GM19099 (cell line): ENCODE measurements around the gene HINFP.

ENCODE experiments used
- POLR2A ChIP-seq: IDR thresholded peaks from 3 replicates; pipeline ENCODE4 v1.6.1; 2011; ENCODE audit warnings: low read depth; ENCODE audit not compliant: insufficient read length; ENCODE audit errors: extremely low read depth

Gene HINFP

GRCh38 chr11:119109843-119110242 is 11.5 kb upstream of the HINFP start:
- TF ChIP-seq POLR2A, result no peak

GRCh38 chr11:119110439-119110838 is 10.9 kb upstream of the HINFP start:
- no peak for TF ChIP-seq POLR2A

- no peak for TF ChIP-seq POLR2A
Measured at GRCh38 chr11:119111361-119111925, 9.9 kb upstream of the HINFP start.

DNA sequence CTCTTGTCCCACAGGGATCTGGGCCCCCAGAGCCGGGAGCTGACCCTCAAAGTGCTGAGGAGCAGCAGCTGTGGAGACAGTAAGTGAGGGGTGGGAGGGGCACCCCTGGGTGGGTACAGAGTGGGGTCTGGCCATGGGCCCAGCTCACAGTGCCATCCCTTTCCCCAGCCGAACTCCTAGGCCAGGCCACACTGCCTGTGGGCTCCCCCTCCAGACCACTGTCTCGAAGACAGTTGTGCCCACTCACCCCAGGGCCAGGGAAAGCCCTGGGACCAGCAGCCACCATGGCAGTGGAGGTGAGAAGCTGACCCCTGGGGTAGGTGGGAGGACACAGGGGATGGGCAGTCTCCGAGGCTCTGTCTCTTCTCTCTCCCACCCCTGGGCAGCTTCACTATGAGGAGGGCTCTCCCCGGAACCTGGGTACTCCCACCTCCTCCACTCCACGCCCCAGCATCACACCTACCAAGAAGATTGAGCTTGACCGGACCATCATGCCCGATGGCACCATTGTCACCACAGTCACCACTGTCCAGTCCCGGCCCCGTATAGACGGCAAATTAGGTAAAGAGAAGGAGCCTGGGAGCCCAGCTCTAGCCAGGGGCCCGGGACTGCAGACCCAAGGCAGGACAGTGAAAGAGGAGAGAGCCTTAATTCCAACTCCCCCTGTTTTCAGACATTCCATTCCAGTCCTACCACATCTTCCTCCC is 8.9 kb upstream of the HINFP start:
- TF ChIP-seq POLR2A, result no peak

- TF ChIP-seq POLR2A, result no peak
Measured at GRCh38 chr11:119113716-119114115, 7.7 kb upstream of the HINFP start.

DNA sequence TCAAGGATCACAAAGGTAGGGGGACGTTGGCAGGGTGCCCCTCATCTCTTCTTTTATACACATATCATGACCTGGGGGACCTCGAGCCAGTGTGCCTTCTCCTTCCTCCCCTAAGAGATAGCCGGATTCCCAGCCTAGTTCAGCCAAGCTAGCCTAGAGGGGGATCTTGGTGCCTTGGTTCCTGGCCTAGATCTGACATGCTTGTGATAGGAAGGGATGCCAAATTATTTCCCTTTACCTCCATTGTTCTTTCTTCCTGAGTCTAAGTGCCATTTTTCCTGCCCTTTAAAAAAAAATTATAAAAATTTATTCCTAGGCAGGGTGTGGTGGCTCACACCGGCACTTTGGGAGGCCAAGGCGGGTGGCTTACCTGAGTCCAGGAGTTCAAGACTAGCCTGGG is 7.0 kb upstream of the HINFP start:
- TF ChIP-seq POLR2A, result no peak

DNA sequence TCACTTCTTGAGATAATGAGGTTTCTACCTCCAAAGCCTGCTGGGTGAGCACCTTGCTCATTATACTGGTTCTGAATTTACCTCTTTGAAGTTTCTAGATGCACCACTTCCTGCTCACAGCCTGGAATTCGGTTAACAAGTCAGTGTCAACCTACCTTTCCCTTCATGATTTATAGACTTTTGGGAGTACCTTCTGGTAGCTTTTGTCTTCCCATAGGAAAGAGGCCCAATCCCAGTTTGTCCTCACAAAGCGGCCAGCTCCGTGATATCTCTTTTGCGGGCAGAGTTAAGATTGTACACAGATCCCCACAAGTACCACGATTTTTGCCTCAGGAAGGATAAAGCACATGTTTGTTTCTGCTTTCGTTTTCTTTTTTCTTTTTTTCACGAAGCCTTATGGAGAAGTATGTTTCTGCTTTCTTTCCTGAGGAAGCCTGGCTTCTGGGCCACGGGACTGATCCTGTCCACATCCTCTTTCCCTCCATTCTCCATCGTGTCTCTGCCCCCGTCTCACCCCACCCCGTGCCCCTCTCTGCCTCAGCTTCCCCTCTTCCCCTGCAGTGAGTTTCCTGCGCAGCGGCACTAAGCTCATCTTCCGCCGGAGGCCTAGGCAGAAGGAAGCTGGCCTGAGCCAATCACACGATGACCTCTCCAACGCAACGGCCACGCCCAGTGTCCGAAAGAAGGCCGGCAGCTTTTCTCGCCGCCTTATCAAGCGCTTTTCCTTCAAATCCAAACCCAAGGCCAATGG is 5.7 kb upstream of the HINFP start:
- no peak for TF ChIP-seq POLR2A

- TF ChIP-seq POLR2A, result no peak
Measured at GRCh38 chr11:119116235-119116594, 5.2 kb upstream of the HINFP start.

GRCh38 chr11:119116601-119117000 is 4.8 kb upstream of the HINFP start:
- TF ChIP-seq POLR2A, result no peak

- TF ChIP-seq POLR2A, result no peak
Measured at GRCh38 chr11:119117004-119117706, 4.2 kb upstream of the HINFP start.

DNA sequence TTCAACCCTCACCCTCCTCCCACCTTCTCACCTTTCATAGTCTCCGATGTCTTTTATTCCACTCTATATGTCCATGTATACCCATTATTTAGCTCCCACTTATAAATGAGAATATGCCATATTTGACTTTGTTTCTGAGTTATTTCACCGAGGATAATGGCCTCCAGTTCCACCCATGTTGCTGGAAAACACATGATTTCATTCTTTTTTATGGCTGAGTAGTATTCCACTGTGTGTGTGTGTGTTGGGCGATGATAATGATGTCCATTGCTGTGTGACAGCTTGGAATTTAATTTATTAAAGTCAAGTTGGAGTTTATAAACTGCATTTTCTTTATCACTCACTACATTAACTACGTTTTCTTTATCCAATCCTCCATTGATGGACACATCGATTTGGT is 3.2 kb upstream of the HINFP start:
- TF ChIP-seq POLR2A, result no peak

DNA sequence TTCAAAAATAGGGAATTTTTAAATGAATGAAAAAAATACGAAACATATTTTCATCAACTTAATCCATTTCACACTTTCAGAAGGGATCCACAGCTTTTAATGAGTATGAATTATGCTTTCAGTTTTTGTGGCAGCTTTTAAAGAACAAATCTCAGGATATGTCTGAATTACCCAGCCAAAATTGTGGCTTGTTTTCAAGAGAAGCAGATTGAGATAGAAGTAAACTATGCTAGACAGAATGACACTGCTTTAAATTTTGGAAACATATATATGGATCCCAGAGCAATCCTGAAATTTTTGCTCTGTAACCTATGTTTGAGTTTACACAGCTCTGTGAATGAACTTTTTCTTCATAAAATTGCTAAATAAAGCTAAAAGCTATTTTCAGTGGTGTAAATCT is 2.4 kb upstream of the HINFP start:
- no peak for TF ChIP-seq POLR2A

DNA sequence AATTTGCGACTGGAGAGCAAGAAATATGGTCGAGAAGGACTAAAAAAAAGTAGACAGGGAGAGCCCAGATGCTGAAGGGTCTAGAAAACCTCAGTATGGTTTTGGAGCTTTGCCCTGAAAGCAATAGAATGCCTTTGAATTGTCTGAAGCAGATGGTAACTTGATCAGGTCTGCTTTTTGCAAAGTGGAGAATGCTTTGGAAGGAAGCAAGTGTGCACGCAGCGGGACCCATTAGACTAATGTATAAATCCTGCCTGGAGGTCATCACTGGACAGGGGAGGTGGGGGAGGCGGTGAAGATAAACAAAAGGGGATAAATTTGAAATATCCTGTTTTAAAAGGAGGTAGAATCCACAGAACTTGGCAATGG is 757 bp upstream of the HINFP start:
- TF ChIP-seq POLR2A, result no peak

- no peak for TF ChIP-seq POLR2A
Measured at GRCh38 chr11:119121811-119122124, 388 bp downstream of the HINFP start.

- TF ChIP-seq POLR2A, result no peak
Measured at GRCh38 chr11:119125821-119126220, 4.4 kb downstream of the HINFP start.
